Activated CD8-positive, alpha-beta T cell treated with anti-CD3 and anti-CD28 coated beads for 36 hours (primary cell): ENCODE data around the gene ERC2. TPM values are rescaled to one million over a fixed set of nuclear protein-coding genes. Genes with fewer than 3 reads are reported as not detected.

Experiments
- ATAC-seq: fragments of 200-7000 bp; cut with Tn5 transposase; one replicate; pipeline ENCODE4 v1.10.0; 2021; ENCODE audit warnings: mild to moderate bottlenecking, moderate library complexity
- CTCF ChIA-PET: fragments of 350-600 bp; sonication (Branson Sonifier 250); formaldehyde crosslinking; loops from one replicate; lab custom pipeline; 2021; ENCODE audit warnings: antibody characterized with exemption; lab: Charles Lee
- POLR2A ChIA-PET: fragments of 350-600 bp; sonication (Branson Sonifier 250); formaldehyde crosslinking; loops from one replicate; lab custom pipeline; 2021; ENCODE audit warnings: antibody characterized with exemption; lab: Charles Lee
- DNase-seq: peaks from one replicate; pipeline ENCODE4 v3.0.0-alpha.2; 2020
- H3K27ac Mint-ChIP-seq: one replicate; pipeline ENCODE4 v1.8.0; 2021; ENCODE audit warnings: mild to moderate bottlenecking, mixed read lengths
- H3K27me3 Mint-ChIP-seq: one replicate; pipeline ENCODE4 v1.8.0; 2021; ENCODE audit warnings: mixed read lengths
- H3K36me3 Mint-ChIP-seq: one replicate; pipeline ENCODE4 v1.8.0; 2021; ENCODE audit warnings: low read depth, mixed read lengths
- H3K4me1 Mint-ChIP-seq: one replicate; pipeline ENCODE4 v1.8.0; 2021; ENCODE audit warnings: low read depth, mixed read lengths
- H3K4me3 Mint-ChIP-seq: one replicate; pipeline ENCODE4 v1.8.0; 2021; ENCODE audit warnings: mild to moderate bottlenecking, moderate library complexity, mixed read lengths
- H3K9me3 Mint-ChIP-seq: one replicate; pipeline ENCODE4 v1.8.0; 2021; ENCODE audit warnings: mixed read lengths
- intact Hi-C: fragments of 100-400 bp; cut with micrococcal nuclease; formaldehyde crosslinking; loops from one replicate; pipeline ENCODE4 v1.10.0; 2022
- total RNA-seq, 2 experiments: library from RNA; stranded (reverse); gene quantifications; one replicate each; pipeline ENCODE4 v1.2.3, GENCODE V29; 2021
- TF ChIP-seq, protein P1 (sequence below): fragments of 200-600 bp; IDR thresholded peaks from one replicate; pipeline ENCODE4 v1.8.0; 2022; ENCODE audit warnings: antibody characterized with exemption, mild to moderate bottlenecking

ERC2 gene
- total RNA-seq, 2 experiments from 2014 or later = 0.18 to 0.52 TPM

DNA sequence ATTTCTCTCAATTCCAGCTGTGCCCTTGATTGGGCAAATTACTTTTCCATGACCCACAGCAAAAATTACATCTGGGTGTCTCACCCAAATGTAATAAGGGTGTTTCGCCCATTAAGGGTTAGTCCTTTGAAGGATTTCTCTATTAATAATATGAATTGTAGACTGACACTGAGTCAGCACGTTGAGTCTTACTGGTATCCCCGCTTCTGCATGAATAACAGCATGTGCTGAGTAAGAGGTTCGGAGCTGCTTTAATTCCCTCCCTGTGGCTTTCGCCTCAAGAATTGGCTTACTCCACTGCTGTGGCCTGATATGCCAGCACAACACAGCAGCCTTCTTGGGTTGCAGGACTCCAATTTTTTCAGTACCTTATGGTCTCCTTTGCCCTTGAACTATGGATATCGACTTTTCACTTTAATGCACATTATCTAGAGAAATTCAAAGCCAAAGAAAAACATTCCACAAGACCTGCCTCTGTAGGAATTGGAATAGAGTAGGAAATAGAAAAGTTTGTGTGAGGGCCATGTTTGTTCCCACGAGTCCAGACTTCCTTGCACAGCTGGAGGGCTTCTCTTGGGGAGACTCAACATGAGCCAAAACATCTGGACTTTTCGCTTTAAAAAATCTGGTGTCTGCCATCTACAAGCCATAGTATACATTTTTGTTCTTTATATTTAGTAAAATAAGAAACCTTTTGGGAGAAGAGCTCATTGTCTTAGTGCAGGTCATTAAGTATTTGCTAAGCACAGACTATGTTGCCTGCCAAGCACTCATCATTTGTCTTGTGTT lies 20.7 kb upstream of the ERC2 start:
- Mint-ChIP-seq H3K27me3 (peaks cover 15% of the 10 kb centered on the region), H3K4me3 (no peak overlapping the region), H3K4me1 (no peaks in the 10 kb centered on the region), H3K27ac (no peak overlapping the region), H3K36me3 (no peaks in the 10 kb centered on the region), H3K9me3 (no peaks in the 10 kb centered on the region)
- intact Hi-C loops = no loop called here
- ChIA-PET CTCF (no interaction called here), POLR2A (no interaction called here)
- ATAC-seq = no peak
- TF ChIP-seq, protein P1, sequence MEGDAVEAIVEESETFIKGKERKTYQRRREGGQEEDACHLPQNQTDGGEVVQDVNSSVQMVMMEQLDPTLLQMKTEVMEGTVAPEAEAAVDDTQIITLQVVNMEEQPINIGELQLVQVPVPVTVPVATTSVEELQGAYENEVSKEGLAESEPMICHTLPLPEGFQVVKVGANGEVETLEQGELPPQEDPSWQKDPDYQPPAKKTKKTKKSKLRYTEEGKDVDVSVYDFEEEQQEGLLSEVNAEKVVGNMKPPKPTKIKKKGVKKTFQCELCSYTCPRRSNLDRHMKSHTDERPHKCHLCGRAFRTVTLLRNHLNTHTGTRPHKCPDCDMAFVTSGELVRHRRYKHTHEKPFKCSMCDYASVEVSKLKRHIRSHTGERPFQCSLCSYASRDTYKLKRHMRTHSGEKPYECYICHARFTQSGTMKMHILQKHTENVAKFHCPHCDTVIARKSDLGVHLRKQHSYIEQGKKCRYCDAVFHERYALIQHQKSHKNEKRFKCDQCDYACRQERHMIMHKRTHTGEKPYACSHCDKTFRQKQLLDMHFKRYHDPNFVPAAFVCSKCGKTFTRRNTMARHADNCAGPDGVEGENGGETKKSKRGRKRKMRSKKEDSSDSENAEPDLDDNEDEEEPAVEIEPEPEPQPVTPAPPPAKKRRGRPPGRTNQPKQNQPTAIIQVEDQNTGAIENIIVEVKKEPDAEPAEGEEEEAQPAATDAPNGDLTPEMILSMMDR = no peak
- no peak for DNase-seq

DNA sequence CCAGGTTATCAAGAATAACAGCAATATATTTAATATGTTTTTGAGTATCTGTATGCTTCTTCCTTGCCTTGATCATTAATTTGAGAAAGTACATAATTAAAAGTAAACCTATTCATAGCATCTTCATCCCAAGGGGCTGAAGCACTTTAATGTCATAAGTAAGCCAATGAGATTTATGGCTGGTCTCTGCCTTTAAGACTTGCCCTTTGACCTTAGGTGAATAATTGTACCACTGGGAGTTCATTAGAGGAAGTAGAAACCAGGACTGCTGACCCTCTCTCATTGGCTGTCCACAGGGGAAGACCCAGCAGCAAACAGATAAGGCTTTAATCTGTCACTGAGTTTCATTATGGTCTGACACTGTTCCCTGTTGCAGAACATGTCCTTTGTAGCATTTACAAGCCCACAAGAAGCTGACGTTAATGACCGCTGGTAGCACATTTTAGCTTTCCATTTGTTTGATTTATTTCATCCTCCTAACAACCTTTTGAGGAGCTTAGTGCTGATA lies 16.3 kb upstream of the ERC2 start:
- ATAC-seq = no peak
- TF ChIP-seq, protein P1 = no peak
- Mint-ChIP-seq H3K27me3 (peaks cover 6% of the 10 kb centered on the region), H3K9me3 (no peaks in the 10 kb centered on the region), H3K4me1 (no peaks in the 10 kb centered on the region), H3K4me3 (no peak overlapping the region), H3K27ac (no peak overlapping the region), H3K36me3 (no peaks in the 10 kb centered on the region)
- ChIA-PET CTCF (interaction anchor here (0.6 to 2.4 kb wide), 3 partner anchors 10 to 682 kb away, joined by 4 to 11 read pairs (median 9); no protein-coding TSS in a partner anchor), POLR2A (no interaction called here)
- DNase-seq = no peak
- intact Hi-C loops = no loop called here

DNA sequence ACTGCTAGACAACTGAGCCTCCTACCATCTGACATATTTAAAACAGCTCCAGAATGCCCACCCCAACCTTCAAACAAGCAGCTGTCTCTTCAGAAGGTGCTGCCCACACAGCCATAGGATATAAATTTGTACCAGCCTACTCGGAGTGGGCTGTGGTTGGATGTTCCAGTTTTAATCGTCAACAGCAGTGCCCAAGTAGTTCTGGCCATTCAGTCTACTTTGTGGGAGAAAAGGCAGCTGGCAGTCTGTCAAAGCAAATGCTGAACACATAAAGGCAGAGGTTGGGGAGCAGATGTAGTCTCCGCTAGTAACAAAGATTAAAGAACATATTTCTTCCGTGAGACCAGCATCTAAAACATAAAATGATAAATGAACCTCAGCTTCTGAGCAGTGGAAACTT lies 15.9 kb upstream of the ERC2 start:
- intact Hi-C loops = no loop called here
- Mint-ChIP-seq H3K4me1 (no peaks in the 10 kb centered on the region), H3K27ac (no peak overlapping the region), H3K36me3 (no peaks in the 10 kb centered on the region), H3K4me3 (no peak overlapping the region), H3K9me3 (no peaks in the 10 kb centered on the region), H3K27me3 (peaks cover 6% of the 10 kb centered on the region)
- CTCF ChIA-PET = interaction anchor here (0.7 to 2.4 kb wide), 2 partner anchors 11 to 159 kb away, joined by 3 to 11 read pairs; no protein-coding TSS in a partner anchor
- TF ChIP-seq, protein P1 = no peak
- no peak for DNase-seq
- no peak for ATAC-seq
- POLR2A ChIA-PET = no interaction called here

DNA sequence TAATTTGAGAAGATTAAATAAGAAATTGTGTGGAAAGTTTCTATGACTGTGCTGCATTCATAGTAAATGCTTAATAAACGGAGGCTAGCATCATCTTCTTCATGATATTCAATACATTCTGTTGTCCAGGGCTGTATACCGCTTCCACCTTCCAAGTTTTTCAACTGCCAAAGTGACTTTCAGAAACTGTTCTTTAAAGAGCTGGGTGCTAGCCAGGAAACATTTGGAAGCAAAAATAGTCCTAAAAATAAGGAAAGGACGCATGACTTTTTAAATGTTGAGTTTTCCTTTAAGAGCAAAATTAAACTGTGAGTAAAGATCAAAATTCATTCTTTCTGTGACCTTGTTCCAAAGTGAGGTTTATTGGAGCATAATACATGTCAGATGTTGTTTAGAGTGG lies 9.4 kb upstream of the ERC2 start:
- ATAC-seq (no peak), DNase-seq (no peak)
- Mint-ChIP-seq H3K4me1 (no peaks in the 10 kb centered on the region), H3K4me3 (no peak overlapping the region), H3K27ac (no peak overlapping the region), H3K36me3 (no peaks in the 10 kb centered on the region), H3K27me3 (peaks cover 18% of the 10 kb centered on the region), H3K9me3 (no peaks in the 10 kb centered on the region)
- intact Hi-C loops = no loop called here
- ChIA-PET CTCF (no interaction called here), POLR2A (no interaction called here)
- TF ChIP-seq, protein P1 = no peak

DNA sequence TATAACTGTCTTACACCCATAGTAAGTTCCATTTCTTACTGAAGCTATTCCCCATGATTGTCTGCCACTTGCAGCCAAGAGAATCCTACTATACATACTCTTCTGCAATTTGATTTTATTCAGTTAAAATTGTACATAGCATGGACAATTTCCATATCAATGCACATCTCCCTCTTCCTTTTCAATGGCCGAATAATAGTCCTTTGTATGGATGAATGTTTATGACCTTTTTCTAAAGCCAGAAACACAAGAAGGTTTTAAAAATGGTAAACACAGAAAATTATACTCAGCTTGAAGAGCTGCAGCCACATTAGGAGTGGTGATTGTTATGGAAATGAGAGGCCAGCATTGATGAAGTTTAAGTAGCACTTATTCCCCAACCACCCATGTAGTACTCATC lies 8.5 kb upstream of the ERC2 start:
- no peak overlapping the region for H3K27ac Mint-ChIP-seq
- no peak overlapping the region for H3K4me3 Mint-ChIP-seq
- TF ChIP-seq, protein P1 = no peak
- ATAC-seq (no peak), DNase-seq (no peak)
- ChIA-PET POLR2A (no interaction called here), CTCF (interaction anchor here (3.3 kb wide), 1 partner anchor 18 kb away, joined by 14 read pairs; no protein-coding TSS in a partner anchor)
- no peaks in the 10 kb centered on the region for H3K36me3 Mint-ChIP-seq
- H3K27me3 Mint-ChIP-seq = peaks cover 27% of the 10 kb centered on the region
- no peaks in the 10 kb centered on the region for H3K9me3 Mint-ChIP-seq
- H3K4me1 Mint-ChIP-seq = no peaks in the 10 kb centered on the region
- intact Hi-C loops = no loop called here
